HEK293 (cell line): ENCODE results near the gene ATG101.
"Not testable (repeated sequence)": the region's sequence is repeated elsewhere in the genome, so short reads cannot be mapped to it uniquely, and the experiment has no call there.

Experiments used
- CTCF ChIA-PET: fragments of 350-600 bp; formaldehyde crosslinking; extraction: SDS; loops from one replicate; lab custom pipeline; 2021; ENCODE audit warnings: antibody characterized with exemption; lab: Yijun Ruan, JAX
- POLR2A ChIA-PET: fragments of 300-600 bp; formaldehyde crosslinking; extraction: SDS; loops from one replicate; lab custom pipeline; 2020; ENCODE audit warnings: antibody characterized with exemption, inconsistent platforms; lab: Yijun Ruan, JAX
- H3K27ac ChIP-seq: fragments of 200-500 bp; sonication (Bioruptor generic); 2 replicates; pipeline ENCODE4 v1.5.1; 2014; ENCODE audit warnings: low read depth, low read length, control low read depth, inconsistent platforms; ENCODE audit errors: extremely low read depth
- H3K36me3 ChIP-seq, 2 experiments: fragments of 200-500 bp in 1 of 2; sonication (Bioruptor generic) in 1 of 2; 1 replicate in 1 of 2; 2 replicates in 1 of 2; pipeline ENCODE4 v1.5.1; 2014 to 2017; ENCODE audit warnings: inconsistent platforms in 2 of 2, low read length in 2 of 2; ENCODE audit not compliant: control insufficient read depth in 2 of 2, insufficient read depth in 1 of 2
- H3K4me1 ChIP-seq: fragments of 200-500 bp; sonication (Bioruptor generic); 2 replicates; pipeline ENCODE4 v1.5.1; 2014; ENCODE audit warnings: mild to moderate bottlenecking, low read length, inconsistent platforms; ENCODE audit not compliant: control insufficient read depth, insufficient read depth
- H3K4me3 ChIP-seq: 2 replicates; pipeline ENCODE4 v1.5.1; 2011; ENCODE audit warnings: low read depth, mild to moderate bottlenecking, control low read depth, low read length, moderate library complexity
- H3K9me3 ChIP-seq: fragments of 200-500 bp; sonication (Bioruptor generic); 2 replicates; pipeline ENCODE4 v1.5.1; 2014; ENCODE audit warnings: low read depth, low read length, inconsistent platforms; ENCODE audit not compliant: control insufficient read depth, insufficient read depth
- BCL11B ChIP-seq: fragments of 450-650 bp; formaldehyde crosslinking; IDR thresholded peaks from 2 replicates; pipeline ENCODE4 v1.5.1; 2016; ENCODE audit warnings: low read depth, missing biosample characterization, missing genetic modification characterization
- GLIS2 ChIP-seq: fragments of 450-650 bp; formaldehyde crosslinking; IDR thresholded peaks from 2 replicates; pipeline ENCODE4 v1.5.1; 2016; ENCODE audit warnings: missing biosample characterization, missing genetic modification characterization
- MEIS1 ChIP-seq: sonication (generic); formaldehyde crosslinking; IDR thresholded peaks from 2 replicates; pipeline ENCODE4 v1.8.1; 2022; ENCODE audit warnings: missing genetic modification reagents, mild to moderate bottlenecking, borderline replicate concordance
- ZNF138 ChIP-seq: fragments of 450-650 bp; formaldehyde crosslinking; IDR thresholded peaks from 2 replicates; pipeline ENCODE4 v1.5.1; 2016; ENCODE audit warnings: missing biosample characterization, missing genetic modification characterization, borderline replicate concordance
- ZNF221 ChIP-seq: fragments of 450-650 bp; formaldehyde crosslinking; IDR thresholded peaks from 2 replicates; pipeline ENCODE4 v1.5.1; 2017; ENCODE audit warnings: missing biosample characterization, missing genetic modification characterization, borderline replicate concordance
- ZNF248 ChIP-seq: fragments of 450-650 bp; formaldehyde crosslinking; IDR thresholded peaks from 2 replicates; pipeline ENCODE4 v1.5.1; 2017; ENCODE audit warnings: missing biosample characterization, missing genetic modification characterization
- ZNF670 ChIP-seq: fragments of 450-650 bp; formaldehyde crosslinking; IDR thresholded peaks from 2 replicates; pipeline ENCODE4 v1.5.1; 2016; ENCODE audit warnings: missing biosample characterization, missing genetic modification characterization, low read depth
- ZNF747 ChIP-seq: fragments of 450-650 bp; formaldehyde crosslinking; IDR thresholded peaks from 2 replicates; pipeline ENCODE4 v1.5.1; 2016; ENCODE audit warnings: missing biosample characterization, missing genetic modification characterization
- TF ChIP-seq, protein P1 (sequence below): fragments of 450-650 bp; formaldehyde crosslinking; IDR thresholded peaks from 2 replicates; pipeline ENCODE4 v1.5.1; 2016; ENCODE audit warnings: missing biosample characterization, missing genetic modification characterization
- TF ChIP-seq, protein P2 (sequence below): fragments of 450-650 bp; formaldehyde crosslinking; optimal IDR thresholded peaks from 2 replicates; pipeline ENCODE3; 2016; ENCODE audit warnings: missing biosample characterization, mild to moderate bottlenecking, missing genetic modification characterization
- TF ChIP-seq, protein P3 (sequence below): fragments of 450-650 bp; IDR thresholded peaks from 2 replicates; pipeline ENCODE4 v1.5.1; 2018; ENCODE audit warnings: missing biosample characterization, missing genetic modification characterization

The ATG101 gene

GRCh38 chr12:52093346-52093745, 23.6 kb downstream of the ATG101 start:
- CTCF ChIA-PET, result interaction anchor here (0.7 to 2.1 kb wide), 7 partner anchors 9 to 667 kb away, joined by 3 to 15 read pairs (median 3); partner anchors contain the start of gene ATG101
- POLR2A ChIA-PET, result no interaction called here
- H3K9me3 ChIP-seq, result no peaks in the 10 kb centered on the region
- TF ChIP-seq ZNF747 (tag by site-specific recombination) (no peak), MEIS1 (CRISPR knock-in tag) (no peak), ZNF248 (tag by site-specific recombination) (no peak)
- TF ChIP-seq, protein P1, sequence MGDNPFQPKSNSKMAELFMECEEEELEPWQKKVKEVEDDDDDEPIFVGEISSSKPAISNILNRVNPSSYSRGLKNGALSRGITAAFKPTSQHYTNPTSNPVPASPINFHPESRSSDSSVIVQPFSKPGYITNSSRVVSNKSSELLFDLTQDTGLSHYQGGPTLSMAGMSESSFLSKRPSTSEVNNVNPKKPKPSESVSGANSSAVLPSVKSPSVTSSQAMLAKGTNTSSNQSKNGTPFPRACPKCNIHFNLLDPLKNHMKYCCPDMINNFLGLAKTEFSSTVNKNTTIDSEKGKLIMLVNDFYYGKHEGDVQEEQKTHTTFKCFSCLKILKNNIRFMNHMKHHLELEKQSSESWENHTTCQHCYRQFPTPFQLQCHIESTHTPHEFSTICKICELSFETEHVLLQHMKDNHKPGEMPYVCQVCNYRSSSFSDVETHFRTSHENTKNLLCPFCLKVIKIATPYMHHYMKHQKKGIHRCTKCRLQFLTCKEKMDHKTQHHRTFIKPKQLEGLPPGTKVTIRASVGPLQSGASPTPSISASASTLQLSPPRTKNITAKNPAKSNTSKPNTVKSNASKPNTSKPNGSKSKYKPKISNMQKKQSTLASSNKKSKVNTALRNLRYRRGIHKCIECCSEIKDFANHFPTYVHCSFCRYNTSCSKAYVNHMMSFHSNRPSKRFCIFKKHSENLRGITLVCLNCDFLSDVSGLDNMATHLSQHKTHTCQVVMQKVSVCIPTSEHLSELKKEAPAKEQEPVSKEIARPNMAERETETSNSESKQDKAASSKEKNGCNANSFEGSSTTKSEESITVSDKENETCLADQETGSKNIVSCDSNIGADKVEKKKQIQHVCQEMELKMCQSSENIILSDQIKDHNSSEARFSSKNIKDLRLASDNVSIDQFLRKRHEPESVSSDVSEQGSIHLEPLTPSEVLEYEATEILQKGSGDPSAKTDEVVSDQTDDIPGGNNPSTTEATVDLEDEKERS, result no peak
- TF ChIP-seq, all 188 proteins: peak for 0
- H3K36me3 ChIP-seq, result no peaks in the 10 kb centered on the region
- H3K27ac ChIP-seq, result no peak overlapping the region
- H3K4me1 ChIP-seq, result no peaks in the 10 kb centered on the region
- H3K4me3 ChIP-seq, result no peak overlapping the region

DNA sequence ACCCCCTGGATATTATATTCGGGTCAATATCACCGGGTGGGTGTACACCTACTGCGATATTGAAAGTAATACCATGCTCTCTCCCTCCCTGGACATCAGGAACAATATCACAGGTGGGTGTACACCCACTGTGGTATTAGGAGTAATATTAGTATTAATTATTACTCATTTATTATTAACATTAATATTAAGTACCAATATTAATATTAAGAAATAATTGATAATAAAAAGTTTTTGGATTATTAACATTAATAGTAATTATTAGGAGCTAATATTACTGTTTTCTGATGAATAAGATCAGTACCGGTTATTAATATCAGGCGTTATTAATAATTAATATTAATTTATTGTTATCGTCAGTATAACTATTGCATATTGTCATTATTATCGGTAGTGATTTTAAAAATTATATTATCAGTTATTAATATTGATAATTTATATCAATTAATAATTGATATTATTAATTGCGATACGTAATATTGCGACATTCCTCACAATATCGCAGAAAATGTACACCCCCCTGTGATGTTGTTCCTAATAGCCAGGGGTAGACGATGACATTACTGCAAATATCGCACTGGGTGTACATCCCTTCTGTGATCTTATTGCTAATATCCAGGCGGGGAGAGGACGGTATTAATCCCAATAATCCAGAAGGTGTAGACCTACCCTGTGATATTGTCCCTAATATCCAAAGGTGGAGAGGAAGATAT, 26.7 kb downstream of the ATG101 start:
- ChIA-PET POLR2A (no interaction called here), CTCF (interaction anchor here (1.0 kb wide), 1 partner anchor 70 kb away, joined by 3 read pairs; no protein-coding TSS in a partner anchor)
- H3K27ac ChIP-seq, result no peak overlapping the region
- H3K4me3 ChIP-seq, result no peak overlapping the region
- TF ChIP-seq ZNF138 (tag by site-specific recombination), result no peak
- TF ChIP-seq ZNF670, result no peak
- TF ChIP-seq BCL11B (tag by site-specific recombination), result peak; percentile 48; the same call in 1 of the 2 replicates
- H3K9me3 ChIP-seq, result no peaks in the 10 kb centered on the region
- H3K4me1 ChIP-seq, result no peaks in the 10 kb centered on the region
- H3K36me3 ChIP-seq, result no peaks in the 10 kb centered on the region

DNA sequence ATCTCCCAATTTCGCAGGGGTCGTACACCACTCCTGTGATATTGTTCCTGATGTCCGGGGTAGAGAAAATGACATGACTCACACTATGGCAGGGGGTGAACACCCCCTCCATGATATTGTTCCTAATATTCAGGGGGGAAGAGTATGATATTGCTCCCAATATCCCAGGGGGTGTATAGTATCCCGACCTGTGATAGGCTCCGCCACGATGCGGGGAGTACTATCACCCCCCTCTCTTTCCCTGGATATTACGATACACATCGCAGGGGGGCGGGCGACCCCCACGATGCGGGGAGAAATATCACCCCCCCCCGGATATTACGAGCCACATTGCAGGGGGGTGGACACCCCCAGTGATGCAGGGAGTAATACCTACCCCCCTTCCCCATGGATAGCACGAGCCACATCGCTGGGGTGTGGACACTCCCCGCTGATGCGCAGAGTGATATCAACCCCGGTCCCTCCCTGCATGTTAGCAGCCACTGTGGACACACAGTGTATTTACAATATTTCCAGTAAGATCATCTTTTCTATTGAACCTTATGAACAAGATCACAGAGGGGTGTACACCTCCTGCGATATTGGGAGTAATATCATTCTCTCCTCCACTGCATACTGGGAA, 27.4 kb downstream of the ATG101 start:
- CTCF ChIA-PET, result interaction anchor here (1.0 kb wide), 1 partner anchor 71 kb away, joined by 3 read pairs; no protein-coding TSS in a partner anchor
- Histone ChIP-seq H3K27ac (no peak overlapping the region), H3K4me3 (no peak overlapping the region), H3K4me1 (no peaks in the 10 kb centered on the region), H3K36me3 (no peaks in the 10 kb centered on the region), H3K9me3 (no peaks in the 10 kb centered on the region)
- POLR2A ChIA-PET, result no interaction called here
- no peak for TF ChIP-seq ZNF221 (tag by site-specific recombination)
- TF ChIP-seq, protein P2, sequence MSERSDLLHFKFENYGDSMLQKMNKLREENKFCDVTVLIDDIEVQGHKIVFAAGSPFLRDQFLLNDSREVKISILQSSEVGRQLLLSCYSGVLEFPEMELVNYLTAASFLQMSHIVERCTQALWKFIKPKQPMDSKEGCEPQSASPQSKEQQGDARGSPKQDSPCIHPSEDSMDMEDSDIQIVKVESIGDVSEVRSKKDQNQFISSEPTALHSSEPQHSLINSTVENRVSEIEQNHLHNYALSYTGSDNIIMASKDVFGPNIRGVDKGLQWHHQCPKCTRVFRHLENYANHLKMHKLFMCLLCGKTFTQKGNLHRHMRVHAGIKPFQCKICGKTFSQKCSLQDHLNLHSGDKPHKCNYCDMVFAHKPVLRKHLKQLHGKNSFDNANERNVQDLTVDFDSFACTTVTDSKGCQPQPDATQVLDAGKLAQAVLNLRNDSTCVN (tag by site-specific recombination), result no peak
- 0 out of 2 replicates have a peak, but pooled peaks have one; percentile 22 for TF ChIP-seq GLIS2 (tag by site-specific recombination)
- TF ChIP-seq, all 188 proteins: peak for 1

DNA sequence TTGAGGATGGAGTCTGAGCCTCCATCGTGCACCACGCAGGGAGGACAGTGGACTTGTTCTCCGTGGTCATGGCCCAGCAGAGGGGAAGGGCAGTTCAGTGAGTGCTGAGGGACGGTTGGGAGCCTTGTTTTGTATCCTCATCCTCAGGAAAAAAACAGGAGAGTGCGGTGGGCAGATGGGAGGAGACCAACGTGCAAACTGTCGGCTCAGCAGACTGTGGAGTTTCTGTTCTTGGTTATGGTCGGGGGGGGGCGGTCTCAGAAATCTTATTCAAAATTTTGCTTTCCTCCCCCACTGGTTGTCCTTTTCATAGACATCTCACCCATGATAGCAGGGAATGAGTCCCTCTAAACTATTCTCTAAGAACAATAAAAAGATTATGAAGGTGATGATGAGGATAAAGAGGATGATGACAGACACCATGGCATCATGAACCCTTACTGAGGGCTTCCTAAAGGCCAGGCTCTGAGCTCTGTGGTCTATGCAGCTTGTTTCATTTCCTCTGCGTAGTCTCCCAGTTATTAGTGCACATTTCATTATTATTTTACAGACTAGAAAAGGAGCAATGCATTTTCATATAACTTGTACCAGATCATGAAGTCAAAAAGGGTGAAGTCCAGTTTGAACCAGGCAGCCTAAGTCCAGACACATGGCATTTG, 34.8 kb downstream of the ATG101 start:
- POLR2A ChIA-PET, result interaction anchor here (1.0 kb wide), 1 partner anchor 10 kb away, joined by 3 read pairs; no protein-coding TSS in a partner anchor
- H3K27ac ChIP-seq, CTCF ChIA-PET, H3K9me3 ChIP-seq, H3K4me3 ChIP-seq, H3K4me1 ChIP-seq, H3K36me3 ChIP-seq: not testable (repeated sequence)
- TF ChIP-seq, protein P3, sequence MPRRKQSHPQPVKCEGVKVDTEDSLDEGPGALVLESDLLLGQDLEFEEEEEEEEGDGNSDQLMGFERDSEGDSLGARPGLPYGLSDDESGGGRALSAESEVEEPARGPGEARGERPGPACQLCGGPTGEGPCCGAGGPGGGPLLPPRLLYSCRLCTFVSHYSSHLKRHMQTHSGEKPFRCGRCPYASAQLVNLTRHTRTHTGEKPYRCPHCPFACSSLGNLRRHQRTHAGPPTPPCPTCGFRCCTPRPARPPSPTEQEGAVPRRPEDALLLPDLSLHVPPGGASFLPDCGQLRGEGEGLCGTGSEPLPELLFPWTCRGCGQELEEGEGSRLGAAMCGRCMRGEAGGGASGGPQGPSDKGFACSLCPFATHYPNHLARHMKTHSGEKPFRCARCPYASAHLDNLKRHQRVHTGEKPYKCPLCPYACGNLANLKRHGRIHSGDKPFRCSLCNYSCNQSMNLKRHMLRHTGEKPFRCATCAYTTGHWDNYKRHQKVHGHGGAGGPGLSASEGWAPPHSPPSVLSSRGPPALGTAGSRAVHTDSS (tag by site-specific recombination), result 0 out of 2 replicates have a peak, but pooled peaks have one; percentile 10

- POLR2A ChIA-PET, result interaction anchor here (0.6 kb wide), 2 partner anchors 30 to 1551 kb away, joined by 3 to 4 read pairs; no protein-coding TSS in a partner anchor
- not testable (repeated sequence) for H3K9me3 ChIP-seq, H3K36me3 ChIP-seq, H3K4me1 ChIP-seq, H3K4me3 ChIP-seq, H3K27ac ChIP-seq
- CTCF ChIA-PET, result interaction anchor here (0.6 to 5.3 kb wide), 11 partner anchors 10 to 1654 kb away, joined by 3 to 121 read pairs (median 4); no protein-coding TSS in a partner anchor
Measured at GRCh38 chr12:52116222-52117125, 46.7 kb downstream of the ATG101 start.
